DOHH2 (cell line): ENCODE measurements around the gene ARNT2.

Source experiments
- H3F3A ChIP-seq: fragments of 200-600 bp; sonication (generic), shearing (Covaris generic); 2 replicates; pipeline ENCODE4 v1.6.0; 2016; ENCODE audit warnings: antibody characterized with exemption, mild to moderate bottlenecking; ENCODE audit not compliant: control insufficient read depth, insufficient read depth
- H3K27ac ChIP-seq: fragments of 200-600 bp; sonication (generic); 2 replicates; pipeline ENCODE4 v1.5.1; 2014; ENCODE audit warnings: low read depth, mild to moderate bottlenecking, low read length, moderate library complexity
- H3K27me3 ChIP-seq: fragments of 200-600 bp; sonication (generic); 2 replicates; pipeline ENCODE4 v1.6.1; 2014; ENCODE audit warnings: mild to moderate bottlenecking, low read length, mixed read lengths; ENCODE audit not compliant: control insufficient read depth
- H3K36me3 ChIP-seq: fragments of 200-600 bp; sonication (generic); 2 replicates; pipeline ENCODE4 v1.6.1; 2014; ENCODE audit warnings: mild to moderate bottlenecking, low read length, moderate library complexity, mixed read lengths; ENCODE audit not compliant: control insufficient read depth
- H3K4me1 ChIP-seq: fragments of 200-600 bp; sonication (generic); 2 replicates; pipeline ENCODE4 v1.6.1; 2014; ENCODE audit warnings: mild to moderate bottlenecking, low read length, mixed read lengths; ENCODE audit not compliant: control insufficient read depth
- H3K4me2 ChIP-seq: fragments of 200-600 bp; sonication (generic); 2 replicates; pipeline ENCODE4 v1.6.0; 2014; ENCODE audit warnings: mild to moderate bottlenecking, low read length, moderate library complexity
- H3K4me3 ChIP-seq: fragments of 200-600 bp; sonication (generic); 2 replicates; pipeline ENCODE4 v1.5.1; 2014; ENCODE audit warnings: mild to moderate bottlenecking, low read length, mixed read lengths
- H3K79me2 ChIP-seq: fragments of 200-600 bp; sonication (generic); 2 replicates; pipeline ENCODE4 v1.6.1; 2014; ENCODE audit warnings: mild to moderate bottlenecking, low read length, mixed read lengths; ENCODE audit not compliant: control insufficient read depth
- H3K9me2 ChIP-seq: fragments of 200-600 bp; sonication (generic); replicated peaks from 2 replicates; pipeline ENCODE4 v1.6.1; 2014; ENCODE audit warnings: mild to moderate bottlenecking, low read length, mixed read lengths; ENCODE audit not compliant: control insufficient read depth
- H3K9me3 ChIP-seq: fragments of 200-600 bp; sonication (generic); 2 replicates; pipeline ENCODE4 v1.6.1; 2014; ENCODE audit warnings: antibody characterized with exemption, low read length, mixed read lengths; ENCODE audit not compliant: control insufficient read depth, insufficient read depth
- H4K20me1 ChIP-seq: fragments of 200-600 bp; sonication (generic); 2 replicates; pipeline ENCODE4 v1.6.0; 2014; ENCODE audit warnings: low read depth, mild to moderate bottlenecking, antibody characterized with exemption, low read length, moderate library complexity; ENCODE audit not compliant: control insufficient read depth, insufficient read depth
- EZH2phosphoT487 ChIP-seq: fragments of 200-600 bp; sonication (generic); IDR thresholded peaks from 2 replicates; pipeline ENCODE4 v1.6.1; 2017; ENCODE audit warnings: borderline replicate concordance, mild to moderate bottlenecking, antibody characterized with exemption, low read length, moderate library complexity, mixed read lengths
- TF ChIP-seq, protein P1 (sequence below): fragments of 200-600 bp; sonication (generic); IDR thresholded peaks from one replicate; pipeline ENCODE4 v1.5.1; 2014; ENCODE audit warnings: antibody characterized with exemption, mild to moderate bottlenecking, low read depth, low read length; ENCODE audit not compliant: poor library complexity, severe bottlenecking

The ARNT2 gene

GRCh38 chr15:80596521-80596976 is 192.4 kb downstream of the ARNT2 start:
- H3K4me1 ChIP-seq: no peaks in the 10 kb centered on the region
- H3K4me3 ChIP-seq: no peak overlapping the region
- no peaks in the 10 kb centered on the region for H3K9me2 ChIP-seq
- H3K4me2 ChIP-seq: no peak overlapping the region
- H3K36me3 ChIP-seq: no peaks in the 10 kb centered on the region
- TF ChIP-seq EZH2phosphoT487: no peak
- TF ChIP-seq, protein P1, sequence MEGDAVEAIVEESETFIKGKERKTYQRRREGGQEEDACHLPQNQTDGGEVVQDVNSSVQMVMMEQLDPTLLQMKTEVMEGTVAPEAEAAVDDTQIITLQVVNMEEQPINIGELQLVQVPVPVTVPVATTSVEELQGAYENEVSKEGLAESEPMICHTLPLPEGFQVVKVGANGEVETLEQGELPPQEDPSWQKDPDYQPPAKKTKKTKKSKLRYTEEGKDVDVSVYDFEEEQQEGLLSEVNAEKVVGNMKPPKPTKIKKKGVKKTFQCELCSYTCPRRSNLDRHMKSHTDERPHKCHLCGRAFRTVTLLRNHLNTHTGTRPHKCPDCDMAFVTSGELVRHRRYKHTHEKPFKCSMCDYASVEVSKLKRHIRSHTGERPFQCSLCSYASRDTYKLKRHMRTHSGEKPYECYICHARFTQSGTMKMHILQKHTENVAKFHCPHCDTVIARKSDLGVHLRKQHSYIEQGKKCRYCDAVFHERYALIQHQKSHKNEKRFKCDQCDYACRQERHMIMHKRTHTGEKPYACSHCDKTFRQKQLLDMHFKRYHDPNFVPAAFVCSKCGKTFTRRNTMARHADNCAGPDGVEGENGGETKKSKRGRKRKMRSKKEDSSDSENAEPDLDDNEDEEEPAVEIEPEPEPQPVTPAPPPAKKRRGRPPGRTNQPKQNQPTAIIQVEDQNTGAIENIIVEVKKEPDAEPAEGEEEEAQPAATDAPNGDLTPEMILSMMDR: no peak
- no peaks in the 10 kb centered on the region for H3K9me3 ChIP-seq
- no peaks in the 10 kb centered on the region for H3K27me3 ChIP-seq
- H4K20me1 ChIP-seq: no peaks in the 10 kb centered on the region
- no peaks in the 10 kb centered on the region for H3F3A ChIP-seq
- no peaks in the 10 kb centered on the region for H3K79me2 ChIP-seq
- H3K27ac ChIP-seq: no peak overlapping the region

GRCh38 chr15:80597076-80597475 is 192.9 kb downstream of the ARNT2 start:
- H3K36me3 ChIP-seq: no peaks in the 10 kb centered on the region
- no peak overlapping the region for H3K27ac ChIP-seq
- no peaks in the 10 kb centered on the region for H4K20me1 ChIP-seq
- H3F3A ChIP-seq: no peaks in the 10 kb centered on the region
- H3K79me2 ChIP-seq: no peaks in the 10 kb centered on the region
- no peaks in the 10 kb centered on the region for H3K9me3 ChIP-seq
- H3K4me3 ChIP-seq: no peak overlapping the region
- TF ChIP-seq, protein P1: no peak
- TF ChIP-seq EZH2phosphoT487: no peak
- H3K27me3 ChIP-seq: no peaks in the 10 kb centered on the region
- H3K4me2 ChIP-seq: no peak overlapping the region
- no peaks in the 10 kb centered on the region for H3K9me2 ChIP-seq
- no peaks in the 10 kb centered on the region for H3K4me1 ChIP-seq

- Histone ChIP-seq H3K4me3 (no peak overlapping the region), H3K27ac (no peak overlapping the region), H4K20me1 (no peaks in the 10 kb centered on the region), H3F3A (no peaks in the 10 kb centered on the region), H3K9me2 (no peaks in the 10 kb centered on the region), H3K4me2 (no peak overlapping the region), H3K9me3 (no peaks in the 10 kb centered on the region), H3K27me3 (no peaks in the 10 kb centered on the region), H3K36me3 (no peaks in the 10 kb centered on the region), H3K4me1 (no peaks in the 10 kb centered on the region), H3K79me2 (no peaks in the 10 kb centered on the region)
- TF ChIP-seq, protein P1: no peak
- TF ChIP-seq EZH2phosphoT487: no peak
These were observed 195.2 kb downstream of the ARNT2 start for GRCh38 chr15:80599359-80599758.
